HCT116 (cell line): Measurements from ENCODE around the gene GRXCR1. TPM values are rescaled to one million over a fixed set of nuclear protein-coding genes. Genes with fewer than 3 reads are reported as not detected.

Experiments
- ATAC-seq: fragments of 200-7000 bp; cut with Tn5 transposase; 2 replicates; pipeline ENCODE4 v1.9.1; 2020; ENCODE audit warnings: mild to moderate bottlenecking, moderate library complexity
- BruUV-seq: library from RNA; stranded (reverse); fragments of 400-500 nt; replicated peaks from 2 replicates; lab custom pipeline; 2021; lab: Mats Ljungman, UMichigan
- CTCF ChIA-PET: fragments of 300-600 bp; sonication (Branson Sonifier 250); formaldehyde crosslinking; loops from one replicate; lab custom pipeline; 2021; ENCODE audit warnings: antibody characterized with exemption; lab: Charles Lee
- POLR2A ChIA-PET: fragments of 300-600, 350-600 bp; sonication (Branson Sonifier 250); formaldehyde crosslinking; loops from one replicate; lab custom pipeline; 2021; ENCODE audit warnings: antibody characterized with exemption; lab: Charles Lee
- RAD21 ChIA-PET, 2 experiments: fragments of 300-600 bp; sonication (Branson Sonifier 250); formaldehyde crosslinking; loops; one replicate each; lab custom pipeline; 2023; ENCODE audit warnings: low total read pairs in 2 of 2; ENCODE audit not compliant: uncharacterized antibody in 2 of 2, unreplicated experiment in 2 of 2, low non-redundant PET in 1 of 2; lab: Charles Lee
- DNase-seq: peaks from one replicate; pipeline ENCODE4 v3.0.0-alpha.2; 2010; ENCODE audit warnings: low read depth, low spot score
- H2AFZ ChIP-seq: fragments of 200-600 bp; shearing (Covaris generic), sonication (generic); 2 replicates; pipeline ENCODE4 v1.6.1; 2017; ENCODE audit warnings: low read depth, mixed run types, mixed read lengths, antibody characterized with exemption, low read length; ENCODE audit not compliant: poor library complexity, severe bottlenecking
- H3K27ac ChIP-seq: 2 replicates; pipeline ENCODE4 v1.5.1; 2012; ENCODE audit warnings: low read depth, low read length
- H3K27me3 ChIP-seq: fragments of 200-600 bp; sonication (generic); 2 replicates; pipeline ENCODE4 v1.6.1; 2016; ENCODE audit warnings: mixed run types, low read length, mixed read lengths; ENCODE audit not compliant: insufficient read depth
- H3K36me3 ChIP-seq, 2 experiments: fragments of 200-500 bp in 1 of 2; fragments of 200-600 bp in 1 of 2; sonication (Bioruptor generic) in 1 of 2; sonication (generic) in 1 of 2; 2 replicates each; pipeline versions ENCODE4 v1.5.1 to v1.6.1; 2014 to 2016; ENCODE audit warnings: low read length in 2 of 2, inconsistent platforms in 1 of 2, mixed read lengths in 1 of 2, mixed run types in 1 of 2; ENCODE audit not compliant: insufficient read depth in 2 of 2, control insufficient read depth in 1 of 2
- H3K4me1 ChIP-seq, 2 experiments: fragments of 200-600 bp in 1 of 2; sonication (generic) in 1 of 2; 2 replicates each; pipeline versions ENCODE4 v1.5.1 to v1.6.1; 2012 to 2017; ENCODE audit warnings: low read length in 2 of 2, inconsistent platforms in 1 of 2, mild to moderate bottlenecking in 1 of 2, mixed read lengths in 1 of 2, mixed run types in 1 of 2, moderate library complexity in 1 of 2; ENCODE audit not compliant: insufficient read depth in 2 of 2, control insufficient read depth in 1 of 2
- H3K4me2 ChIP-seq: fragments of 200-600 bp; sonication (generic); 2 replicates; pipeline ENCODE4 v1.6.1; 2017; ENCODE audit warnings: mixed run types, low read length, mixed read lengths
- H3K4me3 ChIP-seq, 2 experiments: fragments of 200-600 bp in 1 of 2; sonication (generic) in 1 of 2; replicated peaks in 1 of 2; 2 replicates each; pipeline ENCODE4 v1.5.1; 2011 to 2016; ENCODE audit warnings: low read length in 2 of 2, control low read depth in 1 of 2, low read depth in 1 of 2, mild to moderate bottlenecking in 1 of 2, mixed read lengths in 1 of 2, mixed run types in 1 of 2
- H3K79me2 ChIP-seq: fragments of 200-600 bp; sonication (generic); 2 replicates; pipeline ENCODE4 v1.6.1; 2017; ENCODE audit warnings: mild to moderate bottlenecking, mixed run types, low read length, moderate library complexity, mixed read lengths; ENCODE audit not compliant: insufficient read depth
- H3K9ac ChIP-seq: fragments of 200-600 bp; sonication (generic); 2 replicates; pipeline ENCODE4 v1.6.1; 2016; ENCODE audit warnings: low read length, mixed read lengths
- H3K9me2 ChIP-seq: fragments of 200-600 bp; sonication (generic), shearing (Covaris generic); 2 replicates; pipeline ENCODE4 v1.6.1; 2017; ENCODE audit warnings: mixed run types, mild to moderate bottlenecking, moderate library complexity; ENCODE audit not compliant: insufficient read depth
- H3K9me3 ChIP-seq, 2 experiments: fragments of 200-500 bp in 1 of 2; fragments of 200-600 bp in 1 of 2; sonication (Bioruptor generic) in 1 of 2; sonication (generic) in 1 of 2; 2 replicates each; pipeline ENCODE4 v1.6.1; 2014 to 2017; ENCODE audit warnings: low read length in 2 of 2, mixed read lengths in 2 of 2, inconsistent platforms in 1 of 2, low read depth in 1 of 2, mild to moderate bottlenecking in 1 of 2, mixed run types in 1 of 2, moderate library complexity in 1 of 2; ENCODE audit not compliant: control insufficient read depth in 1 of 2, insufficient read depth in 1 of 2
- H4K20me1 ChIP-seq: fragments of 200-600 bp; sonication (generic), shearing (Covaris generic); 2 replicates; pipeline ENCODE4 v1.6.1; 2017; ENCODE audit warnings: mixed run types, mild to moderate bottlenecking, moderate library complexity; ENCODE audit not compliant: insufficient read depth
- CEBPB ChIP-seq: IDR thresholded peaks from 2 replicates; pipeline ENCODE4 v1.6.1; 2012; ENCODE audit warnings: low read depth
- EGR1 ChIP-seq: IDR thresholded peaks from 2 replicates; pipeline ENCODE4 v1.6.1; 2012; ENCODE audit warnings: low read depth
- EZH2phosphoT487 ChIP-seq: fragments of 200-600 bp; IDR thresholded peaks from 2 replicates; pipeline ENCODE4 v1.6.1; 2018; ENCODE audit warnings: antibody characterized with exemption, borderline replicate concordance
- POLR2A ChIP-seq: IDR thresholded peaks from 2 replicates; pipeline ENCODE4 v1.7.0; 2011; ENCODE audit warnings: borderline replicate concordance; ENCODE audit not compliant: insufficient read depth, insufficient read length; ENCODE audit errors: extremely low read depth
- RAD21 ChIP-seq: IDR thresholded peaks from 2 replicates; pipeline ENCODE4 v1.6.1; 2012; ENCODE audit warnings: low read depth, mild to moderate bottlenecking
- SIN3A ChIP-seq: IDR thresholded peaks from 2 replicates; pipeline ENCODE4 v1.6.1; 2012; ENCODE audit warnings: low read depth
- SP1 ChIP-seq: IDR thresholded peaks from 2 replicates; pipeline ENCODE4 v1.6.1; 2012; ENCODE audit warnings: low read depth
- YY1 ChIP-seq: IDR thresholded peaks from 2 replicates; pipeline ENCODE4 v1.6.1; 2011; ENCODE audit warnings: low read length, low read depth, moderate library complexity, mild to moderate bottlenecking; ENCODE audit not compliant: insufficient replicate concordance; ENCODE audit errors: extremely low read depth
- ZNF274 ChIP-seq: fragments of 200-500 bp; sonication (Bioruptor generic); IDR thresholded peaks from 2 replicates; pipeline ENCODE4 v1.6.1; 2014; ENCODE audit warnings: mild to moderate bottlenecking, low read depth, low read length, inconsistent platforms
- intact Hi-C: fragments of 100-400 bp; cut with micrococcal nuclease; formaldehyde crosslinking; loops from 2 replicates; pipeline ENCODE4 v1.10.0; 2022
- total RNA-seq: library from RNA; stranded (reverse); gene quantifications from one replicate; pipeline ENCODE4 v1.2.1, GENCODE V29; 2021; ENCODE audit not compliant: unreplicated experiment
- TF ChIP-seq, protein P1 (sequence below): IDR thresholded peaks from 2 replicates; pipeline ENCODE4 v1.6.1; 2012
- TF ChIP-seq, protein P2 (sequence below): IDR thresholded peaks from 2 replicates; pipeline ENCODE4 v1.6.1; 2011; ENCODE audit warnings: mild to moderate bottlenecking, low read length, moderate library complexity; ENCODE audit not compliant: insufficient replicate concordance; ENCODE audit errors: extremely low read depth

The GRXCR1 gene
- total RNA-seq, 1 experiment from 2014 or later, result not detected

DNA sequence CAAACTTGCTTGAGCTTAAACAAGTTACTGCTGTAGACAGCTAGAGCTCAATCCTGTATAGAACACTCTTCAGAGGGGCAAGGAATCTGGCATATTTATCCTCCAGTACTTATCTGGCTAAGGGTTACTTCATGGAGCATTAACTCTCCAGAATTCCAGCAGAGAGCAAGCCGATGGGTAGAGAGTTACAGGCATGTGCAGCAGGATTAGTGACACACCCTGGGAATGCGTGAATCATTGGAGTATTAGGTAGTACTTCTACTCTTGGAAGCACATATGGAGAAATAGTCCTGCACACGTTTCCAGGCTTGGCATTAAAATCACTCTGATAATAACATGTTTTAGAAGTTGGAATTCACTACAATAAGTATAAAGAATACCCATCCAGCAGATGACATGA lies 35.4 kb downstream of the GRXCR1 start:
- Histone ChIP-seq H3K4me3 (no peak overlapping the region), H4K20me1 (no peaks in the 10 kb centered on the region), H3K79me2 (no peaks in the 10 kb centered on the region), H3K36me3 (no peaks in the 10 kb centered on the region), H3K9ac (no peak overlapping the region), H3K27me3 (no peaks in the 10 kb centered on the region), H3K4me1 (no peaks in the 10 kb centered on the region), H3K4me2 (no peak overlapping the region), H3K9me3 (peaks cover 0 to 13% of the 10 kb centered on the region in 2 experiments; a peak in 2 of 4 replicates), H3K27ac (no peak overlapping the region), H2AFZ (no peak overlapping the region), H3K9me2 (no peaks in the 10 kb centered on the region)
- DNase-seq (no peak), ATAC-seq (no peak)
- TF ChIP-seq SIN3A, result no peak
- intact Hi-C loops, result no loop called here
- BruUV-seq, result no TSS peak
- ChIA-PET CTCF (no interaction called here), POLR2A (no interaction called here), RAD21 (no interaction called here)

DNA sequence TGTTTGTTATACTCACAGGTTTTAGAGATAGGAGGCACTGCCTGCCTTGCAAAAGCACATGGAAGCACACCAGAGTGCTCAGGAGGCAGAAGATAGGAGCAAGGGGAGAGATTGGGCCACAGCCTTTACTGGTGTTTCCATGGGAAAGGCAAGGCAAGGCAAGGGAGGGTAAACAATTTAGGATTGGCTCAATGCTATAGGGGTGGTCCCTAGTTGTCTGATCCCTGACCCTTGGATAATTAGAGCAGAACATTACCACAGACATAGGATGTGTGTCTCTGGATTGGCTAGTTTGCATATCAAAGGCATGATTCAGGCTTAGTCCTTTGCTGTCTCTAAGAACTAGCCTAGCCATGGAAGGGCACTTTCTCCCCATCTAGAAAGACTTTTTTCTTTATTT lies 36.1 kb downstream of the GRXCR1 start:
- intact Hi-C loops, result no loop called here
- Histone ChIP-seq H3K9me3 (peaks cover 0 to 18% of the 10 kb centered on the region in 2 experiments; a peak in 2 of 4 replicates), H3K27me3 (no peaks in the 10 kb centered on the region), H4K20me1 (no peaks in the 10 kb centered on the region), H2AFZ (no peak overlapping the region), H3K4me1 (no peaks in the 10 kb centered on the region), H3K4me2 (no peak overlapping the region), H3K4me3 (no peak overlapping the region), H3K9ac (no peak overlapping the region), H3K36me3 (no peaks in the 10 kb centered on the region), H3K9me2 (no peaks in the 10 kb centered on the region), H3K79me2 (no peaks in the 10 kb centered on the region), H3K27ac (no peak overlapping the region)
- no peak for TF ChIP-seq SP1
- TF ChIP-seq EGR1, result no peak
- no peak for TF ChIP-seq ZNF274
- no peak for TF ChIP-seq SIN3A
- no peak for TF ChIP-seq POLR2A
- TF ChIP-seq, protein P1, sequence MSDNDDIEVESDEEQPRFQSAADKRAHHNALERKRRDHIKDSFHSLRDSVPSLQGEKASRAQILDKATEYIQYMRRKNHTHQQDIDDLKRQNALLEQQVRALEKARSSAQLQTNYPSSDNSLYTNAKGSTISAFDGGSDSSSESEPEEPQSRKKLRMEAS, result no peak
- TF ChIP-seq RAD21, result no peak
- TF ChIP-seq CEBPB, result no peak
- TF ChIP-seq YY1, result no peak
- no peak for TF ChIP-seq EZH2phosphoT487
- TF ChIP-seq, protein P2, sequence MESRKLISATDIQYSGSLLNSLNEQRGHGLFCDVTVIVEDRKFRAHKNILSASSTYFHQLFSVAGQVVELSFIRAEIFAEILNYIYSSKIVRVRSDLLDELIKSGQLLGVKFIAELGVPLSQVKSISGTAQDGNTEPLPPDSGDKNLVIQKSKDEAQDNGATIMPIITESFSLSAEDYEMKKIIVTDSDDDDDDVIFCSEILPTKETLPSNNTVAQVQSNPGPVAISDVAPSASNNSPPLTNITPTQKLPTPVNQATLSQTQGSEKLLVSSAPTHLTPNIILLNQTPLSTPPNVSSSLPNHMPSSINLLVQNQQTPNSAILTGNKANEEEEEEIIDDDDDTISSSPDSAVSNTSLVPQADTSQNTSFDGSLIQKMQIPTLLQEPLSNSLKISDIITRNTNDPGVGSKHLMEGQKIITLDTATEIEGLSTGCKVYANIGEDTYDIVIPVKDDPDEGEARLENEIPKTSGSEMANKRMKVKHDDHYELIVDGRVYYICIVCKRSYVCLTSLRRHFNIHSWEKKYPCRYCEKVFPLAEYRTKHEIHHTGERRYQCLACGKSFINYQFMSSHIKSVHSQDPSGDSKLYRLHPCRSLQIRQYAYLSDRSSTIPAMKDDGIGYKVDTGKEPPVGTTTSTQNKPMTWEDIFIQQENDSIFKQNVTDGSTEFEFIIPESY, result no peak
- DNase-seq, result no peak
- ATAC-seq, result no peak
- ChIA-PET POLR2A (no interaction called here), RAD21 (no interaction called here), CTCF (no interaction called here)
- no TSS peak for BruUV-seq
